HG03064 (cell line): ENCODE data around the gene PAQR5.
"Not testable (repeated sequence)": the region's sequence is repeated elsewhere in the genome, so short reads cannot be mapped to it uniquely, and the experiment has no call there.

Experiments used
- ATAC-seq: cut with Tn5 transposase; IDR thresholded peaks from one replicate; pipeline ENCODE4 v1.9.1; 2021; ENCODE audit warnings: low read depth; ENCODE audit not compliant: unreplicated experiment

The PAQR5 gene

DNA sequence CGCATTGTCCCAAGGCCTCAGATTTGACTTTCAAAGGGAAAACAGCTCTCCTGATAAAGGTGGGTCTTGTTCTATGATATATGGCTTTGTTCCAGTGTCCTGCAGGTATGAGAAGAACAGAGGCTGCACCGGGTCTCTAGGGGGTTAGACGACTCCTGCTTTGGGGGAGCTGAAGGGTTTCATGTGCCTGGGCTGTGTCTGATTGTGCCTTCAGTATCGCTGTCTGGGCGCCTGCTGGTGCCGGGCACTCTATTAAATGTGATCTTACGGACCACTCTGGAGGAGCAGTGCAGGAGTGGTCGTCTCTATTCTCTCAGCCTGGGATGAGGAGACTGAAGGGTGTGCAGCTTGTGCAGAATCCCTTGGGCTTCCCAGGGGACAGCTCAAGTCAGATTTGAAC is 16.0 kb downstream of the PAQR5 start:
- ATAC-seq: no peak

DNA sequence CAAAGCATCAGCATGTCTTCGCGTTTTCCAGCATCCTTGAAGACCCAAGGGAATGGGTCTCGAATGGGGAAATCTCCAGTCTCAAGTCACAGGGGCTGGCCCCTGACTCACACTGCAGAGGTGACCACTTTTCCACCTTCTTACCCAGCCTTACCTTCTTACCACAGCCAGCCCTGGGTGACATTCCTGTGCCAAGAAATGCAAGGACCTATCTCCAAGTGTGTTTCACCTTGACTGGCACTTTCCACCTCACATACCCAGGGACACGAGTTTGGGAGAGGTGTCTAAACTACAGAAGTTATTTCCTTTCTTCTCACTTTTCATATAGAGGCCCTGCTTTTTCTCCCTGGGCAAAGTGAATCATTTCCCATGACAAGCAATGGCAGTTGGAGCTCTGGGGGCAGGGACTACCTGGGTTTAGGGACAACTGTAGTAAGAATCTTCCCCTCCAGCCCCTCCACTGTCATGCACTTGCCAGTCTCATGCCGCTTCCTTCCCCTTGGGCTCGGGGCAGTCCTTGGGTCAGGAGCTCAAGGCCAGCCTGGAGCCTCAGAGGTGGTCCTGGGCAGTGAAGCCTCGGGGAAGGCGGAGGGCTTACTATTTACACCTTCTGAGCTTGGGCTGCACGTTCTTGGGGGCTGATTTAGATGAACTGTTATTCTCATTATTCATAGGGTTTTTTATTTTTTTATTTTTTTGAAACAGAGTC is 16.8 kb downstream of the PAQR5 start:
- ATAC-seq: no peak

DNA sequence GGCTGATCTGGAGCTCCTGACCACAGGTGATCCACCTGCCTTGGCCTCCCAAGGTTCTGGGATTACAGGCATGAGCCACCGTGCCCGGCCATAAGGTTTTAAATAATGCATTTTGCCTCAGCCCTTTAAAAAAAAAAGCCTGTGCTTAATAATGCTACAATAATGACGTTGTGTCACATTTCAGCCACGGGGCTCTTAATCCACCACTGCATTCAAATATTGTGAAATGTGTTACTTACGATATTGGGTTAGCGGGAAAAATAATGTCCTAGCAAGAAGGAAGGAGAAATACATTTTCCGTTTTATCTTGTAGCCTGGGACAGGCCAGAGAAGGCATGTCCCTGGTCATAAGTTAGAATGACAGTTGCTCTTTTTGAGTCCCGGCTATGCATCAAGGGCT is 17.6 kb downstream of the PAQR5 start:
- ATAC-seq: no peak

DNA sequence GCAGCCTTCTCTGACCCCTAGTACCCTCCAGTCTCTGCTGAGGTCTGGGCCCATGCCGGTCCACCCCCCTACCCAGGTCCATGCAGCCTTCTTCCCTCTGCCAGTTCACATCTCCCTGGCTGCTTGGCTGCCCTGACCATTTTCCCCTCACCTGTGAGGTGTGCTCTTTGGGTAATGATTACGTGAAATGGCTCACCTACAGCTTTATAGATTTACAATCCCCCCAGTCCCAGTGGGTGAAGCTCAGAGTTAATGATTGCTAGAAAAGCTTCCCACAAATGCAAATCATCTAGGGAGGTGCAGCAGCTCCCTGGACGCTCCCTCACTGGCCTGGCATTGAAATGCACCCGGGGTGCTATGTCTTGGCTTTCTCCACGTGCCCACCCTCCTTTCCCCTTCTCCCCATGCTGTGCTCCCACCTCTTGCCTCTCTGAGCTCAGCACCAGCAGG is 18.7 kb downstream of the PAQR5 start:
- ATAC-seq: no peak

DNA sequence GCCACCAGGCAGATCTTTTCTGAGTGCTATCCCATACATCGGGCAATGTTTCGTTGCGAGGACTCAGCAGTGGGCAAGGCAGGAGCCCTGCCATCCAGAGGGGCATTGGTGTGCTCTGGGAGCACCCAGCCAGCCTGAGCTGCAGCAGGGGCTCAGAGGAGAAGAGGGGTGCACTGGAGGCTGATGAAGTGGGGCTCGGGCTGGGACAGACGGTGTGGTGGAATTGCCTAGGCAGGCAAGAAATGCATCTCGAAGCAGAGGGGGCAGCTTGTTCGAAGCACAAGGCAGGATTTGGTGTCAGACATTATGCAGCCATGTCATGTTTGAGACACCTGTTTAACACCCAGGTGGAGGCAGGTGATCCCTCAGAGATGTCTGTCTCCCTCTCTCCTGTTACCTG is 19.3 kb downstream of the PAQR5 start:
- ATAC-seq: no peak

DNA sequence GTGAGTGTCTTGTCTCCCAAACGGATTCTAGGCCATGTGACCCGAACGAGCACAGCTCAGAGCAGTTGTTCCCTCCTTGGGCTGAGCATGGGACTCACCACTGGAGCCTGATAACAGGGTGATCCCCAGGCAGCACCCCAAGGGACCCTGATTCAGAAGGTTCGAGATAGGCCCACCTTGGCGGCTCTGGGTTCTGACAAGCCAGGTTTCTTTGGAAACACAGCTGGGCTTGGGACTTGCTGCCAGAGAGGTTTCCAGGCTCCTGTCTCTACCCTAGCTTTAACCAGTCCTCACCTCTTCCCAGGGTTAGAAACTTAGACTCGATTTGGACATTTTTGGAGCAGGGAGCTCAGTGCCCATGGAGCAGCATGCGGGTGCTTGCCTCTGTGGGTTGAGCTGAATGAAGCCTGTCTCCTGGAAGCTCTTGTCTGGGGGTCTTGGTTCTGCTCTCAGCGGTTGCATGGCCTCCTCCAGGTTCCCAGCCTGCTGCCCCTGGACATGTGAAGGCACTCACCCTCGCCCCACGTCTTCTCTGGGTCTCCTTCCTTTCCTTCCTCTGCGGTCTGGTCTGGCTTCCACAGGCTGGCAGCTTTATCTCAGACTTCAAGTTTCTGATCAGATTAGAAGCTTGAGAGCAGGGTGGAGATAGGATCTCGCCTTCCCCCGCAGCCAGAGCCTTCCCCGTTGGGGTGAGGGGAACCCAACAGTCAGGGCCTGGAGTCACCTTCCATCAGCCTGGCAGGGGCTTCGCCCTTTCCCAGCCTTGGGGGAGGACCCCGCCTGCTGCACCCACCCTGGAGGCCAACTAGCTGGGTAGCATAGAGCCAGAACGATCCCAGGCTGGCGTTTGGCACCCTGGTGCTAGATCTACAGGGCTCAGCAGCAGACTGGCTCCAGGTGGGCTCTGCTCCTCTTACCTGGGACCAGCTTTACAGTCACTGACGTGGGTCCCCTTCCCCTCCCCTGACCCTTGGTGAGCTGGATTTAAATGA is 21.0 kb downstream of the PAQR5 start:
- no peak for ATAC-seq

DNA sequence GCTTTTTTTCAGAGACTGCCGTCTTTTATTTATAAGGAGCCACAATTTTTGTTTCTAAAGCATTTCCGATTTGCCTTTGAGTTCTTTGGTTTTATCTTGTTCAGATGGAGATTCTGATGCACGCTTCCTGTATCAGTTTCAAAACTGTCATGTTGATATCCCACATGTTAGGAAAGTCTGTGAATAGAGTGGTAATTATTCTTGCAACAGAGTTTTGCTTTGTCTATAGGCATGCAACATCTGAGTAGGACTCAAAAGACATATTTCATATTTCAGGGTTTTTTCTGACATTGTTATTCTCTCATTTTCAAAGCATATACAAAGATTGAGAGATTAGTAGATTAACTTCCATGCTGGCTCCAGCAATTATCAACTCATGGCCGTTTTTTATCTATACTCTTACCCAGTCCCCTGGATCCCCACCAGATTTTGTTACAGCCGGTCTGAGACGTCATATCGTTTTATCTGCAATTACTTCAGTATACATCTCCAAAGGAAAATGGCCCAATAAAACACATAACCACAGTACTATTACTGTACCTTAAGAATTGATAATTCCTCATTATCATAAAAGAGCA is 22.4 kb downstream of the PAQR5 start:
- no peak for ATAC-seq

DNA sequence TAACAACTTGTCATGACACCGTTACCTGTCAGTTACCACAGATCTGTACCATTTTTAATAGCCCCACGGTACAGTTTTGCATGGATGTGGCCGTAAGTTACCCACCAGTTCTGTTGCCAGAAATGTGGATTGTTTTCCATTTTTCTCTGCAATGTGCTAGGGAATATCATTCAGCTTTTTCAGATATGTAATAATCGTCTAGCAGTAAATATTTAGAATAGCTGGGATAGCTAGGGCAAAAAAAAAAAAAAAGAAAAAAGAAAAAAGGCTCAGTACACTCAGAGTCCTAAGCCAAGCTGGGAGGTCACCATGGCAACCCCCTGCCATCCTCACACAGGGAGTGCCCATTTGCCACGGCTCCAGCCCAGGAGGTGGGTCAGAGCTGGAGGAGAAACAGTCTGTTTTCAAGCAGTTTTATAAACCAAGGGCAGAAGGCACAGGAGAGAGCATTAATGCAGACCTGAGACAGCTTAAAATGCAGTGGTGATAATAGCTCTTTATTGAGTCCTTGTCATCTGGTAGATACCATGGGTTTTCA is 25.2 kb downstream of the PAQR5 start:
- ATAC-seq: no peak

DNA sequence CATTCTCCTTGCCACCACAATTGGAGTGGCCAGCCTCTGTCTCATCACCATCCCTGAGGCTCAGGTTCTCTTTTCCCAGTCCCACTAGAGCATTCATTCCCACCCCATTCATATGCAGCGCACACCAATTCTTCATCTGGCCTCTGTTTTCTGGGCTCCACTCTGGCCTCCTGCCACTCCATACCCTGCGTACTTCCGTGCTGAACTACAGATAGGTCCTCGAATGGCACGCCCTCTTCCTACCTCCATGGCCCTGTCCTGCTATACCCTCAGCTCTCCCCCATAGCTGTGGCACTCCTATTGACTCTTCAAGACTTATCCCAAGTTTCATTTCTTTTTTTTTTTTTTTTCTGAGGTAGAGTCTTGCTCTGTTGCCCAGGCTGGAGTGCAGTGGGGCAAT is 25.9 kb downstream of the PAQR5 start:
- no peak for ATAC-seq

DNA sequence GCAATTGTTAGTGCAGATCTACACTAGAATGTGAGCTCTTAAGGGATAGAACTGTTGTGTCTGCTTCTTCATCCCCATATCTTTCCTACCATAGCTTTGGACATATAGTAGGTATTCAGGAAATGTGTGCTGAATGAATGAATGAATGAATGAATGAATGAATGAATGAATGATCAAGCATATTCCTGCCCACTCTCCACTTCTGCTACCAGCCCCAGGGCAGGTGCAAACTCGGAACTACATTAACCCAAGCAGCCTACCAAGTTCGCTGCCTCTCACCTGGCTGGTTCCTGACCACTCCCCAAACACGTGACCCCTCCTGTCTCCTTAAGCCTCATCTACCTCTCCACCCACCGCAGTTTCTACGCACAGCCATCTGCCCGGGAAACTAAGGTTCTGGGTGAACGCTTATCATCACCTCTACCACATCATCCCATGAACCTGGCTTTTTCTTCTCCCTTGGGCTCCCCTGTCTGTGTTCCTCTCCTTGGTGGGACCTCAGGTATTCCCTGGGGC is 26.8 kb downstream of the PAQR5 start:
- no peak for ATAC-seq

DNA sequence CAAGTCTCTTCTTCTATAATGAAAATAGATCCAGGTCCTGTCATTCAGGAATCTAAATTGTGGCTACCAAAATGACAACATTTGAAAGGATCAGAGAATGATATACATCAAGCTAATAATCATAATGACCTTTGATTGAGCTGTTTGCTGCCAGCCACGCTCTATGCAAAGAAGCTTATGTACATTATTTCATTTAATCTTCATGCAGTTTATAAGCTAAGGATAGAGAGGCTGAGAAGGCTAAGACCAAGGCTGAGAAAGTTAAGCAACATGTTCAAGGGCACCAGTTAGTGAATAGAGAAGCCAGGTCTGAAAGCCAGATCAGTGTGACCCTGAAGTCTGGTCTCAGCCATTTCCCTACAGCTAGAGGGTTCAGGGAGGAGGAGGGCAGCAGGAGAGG is 29.4 kb downstream of the PAQR5 start:
- ATAC-seq: no peak

DNA sequence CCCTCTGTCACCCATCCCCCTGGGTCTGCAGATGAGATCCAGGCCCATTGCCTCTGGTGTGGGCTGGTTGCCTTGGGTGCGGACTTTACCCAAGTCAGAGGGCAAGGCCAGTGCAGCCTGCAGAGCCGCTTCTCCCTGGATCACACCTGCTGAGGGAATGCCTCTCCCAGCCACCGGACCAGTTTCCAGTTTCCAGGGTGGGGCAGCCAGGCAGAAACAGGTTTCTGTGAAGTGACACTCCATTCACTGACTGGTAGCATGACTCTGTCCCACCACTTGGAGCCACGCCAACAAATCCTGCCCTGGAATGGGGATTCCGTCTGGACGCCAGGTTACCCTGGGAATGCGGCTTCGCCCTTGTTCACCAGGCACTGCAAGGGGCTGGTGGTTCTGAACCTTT is 30.0 kb downstream of the PAQR5 start:
- no peak for ATAC-seq

DNA sequence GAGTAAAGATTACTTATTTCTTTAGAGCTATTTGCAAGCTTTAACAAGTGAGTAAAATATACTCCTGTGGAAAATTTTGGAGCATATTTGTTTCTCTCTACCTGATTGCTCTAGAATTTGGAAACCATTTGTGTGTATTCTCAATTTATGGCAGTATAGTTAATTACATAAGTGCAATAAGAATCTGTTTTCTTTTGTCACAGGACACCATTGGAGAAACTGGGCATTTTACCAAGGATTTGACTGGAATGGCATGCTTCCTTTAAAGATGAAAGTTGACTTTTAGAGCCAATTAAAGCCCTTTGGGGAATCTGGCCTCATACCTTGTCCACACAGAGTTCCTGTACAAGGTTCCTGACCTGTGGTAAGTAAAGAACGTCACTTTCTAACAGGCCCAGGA is 38.4 kb downstream of the PAQR5 start:
- no peak for ATAC-seq

DNA sequence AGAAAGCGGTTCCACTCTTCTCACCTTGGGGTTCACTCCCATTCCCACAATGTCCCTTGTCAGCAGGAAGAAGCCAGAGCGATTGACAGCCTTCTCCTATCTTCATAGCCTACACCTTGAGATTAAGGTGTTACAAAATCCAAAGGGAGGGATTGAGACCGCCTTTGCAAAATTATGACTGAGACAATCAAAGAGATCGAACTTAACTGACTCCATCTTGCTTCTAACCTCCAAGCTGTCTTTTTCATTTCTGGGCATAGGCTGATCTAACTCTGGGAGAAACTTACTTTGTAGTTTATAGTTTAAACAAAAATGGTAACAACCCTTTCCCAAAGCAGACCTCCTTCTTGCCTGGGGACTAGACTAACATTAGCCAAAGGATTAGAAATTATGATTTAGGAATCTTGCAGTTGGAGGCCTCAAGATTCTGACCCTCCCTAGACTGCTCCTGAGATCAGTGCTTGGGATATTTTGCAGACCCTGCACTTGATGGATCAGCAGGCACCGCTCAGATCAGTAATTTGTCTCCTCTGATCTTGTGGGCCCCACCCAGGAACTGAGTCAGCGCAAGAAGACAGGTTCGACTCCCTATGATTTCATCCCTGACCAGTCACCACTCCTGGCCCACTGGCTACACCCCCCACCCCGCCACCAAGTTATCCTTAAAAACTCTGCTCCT is 40.0 kb downstream of the PAQR5 start:
- ATAC-seq: no peak

DNA sequence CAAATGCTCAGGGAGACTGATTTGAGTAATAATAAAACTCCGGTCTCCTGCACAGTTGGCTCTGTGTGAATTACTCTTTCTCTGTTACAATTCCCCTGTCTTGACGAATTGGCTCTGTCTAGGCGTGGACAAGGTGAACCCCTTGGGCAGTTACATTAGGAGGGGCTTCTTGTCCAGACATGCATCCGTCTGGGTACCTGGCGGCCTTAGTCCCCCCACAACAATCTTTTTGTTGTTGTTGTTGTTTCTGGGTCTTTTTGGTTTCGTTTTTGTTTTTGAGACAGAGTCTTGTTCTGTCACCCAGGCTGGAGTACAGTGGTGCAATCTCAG is 40.5 kb downstream of the PAQR5 start:
- not testable (repeated sequence) for ATAC-seq

DNA sequence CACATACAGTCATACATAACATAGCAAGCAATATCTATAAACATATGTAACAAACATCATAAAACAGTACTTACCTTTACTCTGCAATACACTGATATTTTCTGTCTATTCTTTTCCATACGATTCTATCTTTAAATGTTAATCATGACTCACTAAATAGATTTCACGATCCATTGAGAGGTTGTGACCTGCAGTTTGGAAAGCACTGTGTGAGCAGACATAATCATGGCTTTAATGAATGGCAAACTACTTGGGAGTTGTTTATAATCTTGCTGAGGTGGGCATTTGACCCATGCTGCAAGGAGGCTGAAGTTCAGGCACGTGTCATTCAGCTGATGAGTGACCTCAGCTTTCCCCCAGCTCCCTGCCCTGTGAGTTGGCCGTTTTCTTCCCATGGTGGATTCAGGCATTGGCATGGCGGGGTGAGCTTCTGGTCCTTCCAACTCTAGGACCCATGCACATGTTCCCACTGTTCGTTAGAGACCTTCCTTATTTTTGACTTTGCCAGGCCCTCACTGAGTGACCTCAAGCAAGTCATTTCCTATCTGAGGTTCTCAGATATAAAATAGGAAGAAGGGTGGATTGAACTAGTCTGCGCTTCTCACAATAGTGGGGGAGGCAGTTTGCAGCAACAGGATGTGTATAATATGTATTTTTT is 41.7 kb downstream of the PAQR5 start:
- ATAC-seq: no peak

DNA sequence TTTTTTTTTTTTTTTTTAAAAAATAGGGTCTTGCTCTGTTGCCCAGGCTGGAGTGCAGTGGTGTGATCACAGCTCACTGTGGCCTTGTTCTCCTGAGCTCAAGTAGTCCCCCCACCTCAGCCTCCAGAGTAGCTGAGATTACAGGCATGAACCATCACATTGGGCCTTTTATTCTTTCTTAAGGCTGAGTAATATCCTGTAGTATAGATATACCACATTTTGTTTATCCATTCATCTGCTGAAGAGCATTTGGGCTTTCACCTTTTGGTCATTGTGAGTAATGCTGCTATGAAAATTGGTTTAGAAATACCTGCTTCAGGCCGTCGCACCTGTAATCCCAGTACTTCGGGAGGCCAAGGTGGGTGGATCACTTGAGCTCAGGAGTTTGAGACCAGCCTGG is 42.6 kb downstream of the PAQR5 start:
- no peak for ATAC-seq

DNA sequence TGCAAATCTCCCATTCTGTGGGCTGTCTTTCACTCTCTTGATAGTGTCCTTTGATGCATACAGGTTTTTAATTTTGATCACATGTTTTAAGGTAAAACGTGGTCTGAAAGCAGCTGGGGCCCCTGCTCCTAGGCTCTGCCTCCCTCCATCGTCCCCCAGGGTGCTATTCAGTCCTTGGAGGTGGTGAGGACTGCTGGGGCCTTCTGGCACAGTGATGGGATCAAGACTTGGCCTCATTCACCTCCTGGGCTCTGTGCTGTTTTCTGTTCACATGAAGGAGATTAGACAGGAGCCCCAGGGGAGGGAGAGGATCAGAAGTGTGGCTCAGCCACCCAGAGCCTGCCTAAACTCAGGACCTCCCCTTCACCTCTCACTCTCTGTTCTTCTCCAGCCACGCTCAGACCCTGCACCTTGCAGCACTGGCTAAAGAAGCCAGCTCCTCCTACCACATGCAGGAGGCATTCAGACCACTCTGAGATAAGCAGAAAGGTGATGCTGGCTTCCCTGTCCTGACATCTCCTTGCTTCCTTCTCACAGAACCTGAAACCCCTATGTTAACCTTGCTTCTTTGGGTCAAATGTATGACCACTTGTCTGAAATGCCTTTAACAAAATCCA is 43.9 kb downstream of the PAQR5 start:
- ATAC-seq: no peak

DNA sequence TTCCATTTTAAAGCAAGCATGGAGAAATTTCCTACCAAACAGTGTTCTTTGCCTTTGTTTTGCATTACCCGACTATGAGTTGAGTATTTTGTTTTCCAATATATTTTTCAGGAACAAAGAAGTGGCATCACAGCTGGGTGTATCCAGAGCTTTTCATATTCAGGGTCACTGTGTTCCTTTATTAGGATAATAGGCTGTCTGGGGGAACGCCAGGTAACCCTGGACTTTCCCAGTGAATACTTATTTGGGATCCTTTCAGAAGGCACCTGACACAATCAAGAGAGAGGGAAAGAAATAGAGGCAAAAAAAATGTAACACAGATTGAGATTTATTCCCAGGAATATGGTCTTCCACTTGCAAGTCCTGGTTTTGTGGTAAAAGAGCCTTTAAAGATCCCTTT is 44.4 kb downstream of the PAQR5 start:
- no peak for ATAC-seq

DNA sequence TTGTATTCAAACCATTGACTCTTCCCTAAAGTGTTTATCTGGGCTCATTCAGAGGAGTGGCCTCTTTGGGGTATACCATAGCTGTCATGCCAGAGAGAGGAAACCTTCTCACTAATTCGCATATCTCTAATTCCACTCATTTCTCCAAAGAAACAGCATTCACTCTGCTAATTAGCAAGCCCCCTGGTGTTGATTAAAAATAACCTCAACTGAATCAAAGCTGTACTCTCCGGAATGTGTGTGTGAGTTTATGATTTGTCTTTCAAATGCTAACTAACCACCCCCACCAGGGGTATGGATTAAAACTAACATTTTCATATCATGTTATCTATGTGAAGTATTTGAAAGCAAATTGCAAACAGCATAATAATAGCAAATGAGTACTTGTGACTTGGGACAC is 45.5 kb downstream of the PAQR5 start:
- no peak for ATAC-seq
